LHCN-M2 (cell line): Measurements from ENCODE around the gene PPP2R3A. TPM values are rescaled to one million over a fixed set of nuclear protein-coding genes. Genes with fewer than 3 reads are reported as not detected.
A peak's percentile ranks its signal among the peaks of the same experiment; 100 is the strongest.

ENCODE experiments used
- DNase-seq: peaks from one replicate; pipeline ENCODE4 v3.0.0-alpha.2; 2012; ENCODE audit warnings: low read depth
- total RNA-seq: library from RNA; depleted of rRNA; stranded (reverse); fragments of >200 nt; gene quantifications from 2 replicates; pipeline ENCODE4 v1.2.3, GENCODE V29; 2014

PPP2R3A gene
- total RNA-seq, 1 experiment from 2014 or later, result 15.3 TPM

GRCh38 chr3:135967867-135968266 lies 2.3 kb downstream of the PPP2R3A start:
- DNase-seq, result no peak

DNA sequence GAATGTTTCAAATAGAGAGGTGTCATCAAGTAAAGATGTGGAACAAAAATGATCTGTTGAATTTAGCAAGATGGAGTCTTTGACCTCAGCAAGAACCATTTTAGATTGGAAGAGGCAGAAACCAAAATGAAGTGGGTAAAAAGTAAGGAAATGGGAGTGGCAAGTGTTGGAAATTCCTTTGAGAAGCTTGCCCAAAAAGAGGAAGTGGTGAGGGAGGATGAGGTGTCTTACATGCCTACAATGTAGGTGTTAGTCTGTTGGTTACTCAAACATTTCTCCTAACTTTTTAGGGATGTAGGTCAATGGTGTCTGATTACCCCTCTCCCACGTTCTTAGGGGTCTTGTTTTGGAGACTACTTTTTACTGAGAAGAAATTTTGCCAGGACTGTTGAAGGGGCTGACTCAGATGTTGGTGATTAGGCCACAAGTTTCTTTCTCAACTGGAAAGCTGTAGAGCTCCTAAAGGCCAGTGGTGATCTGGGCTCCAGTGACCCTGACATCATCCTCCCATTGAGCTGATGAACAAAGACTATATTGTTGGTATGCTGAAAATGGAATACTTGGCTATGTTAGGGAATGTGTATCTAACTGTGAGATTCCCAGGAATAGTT lies 5.1 kb downstream of the PPP2R3A start:
- DNase-seq, result peak; percentile 54

GRCh38 chr3:135973841-135974240 lies 8.3 kb downstream of the PPP2R3A start:
- no peak for DNase-seq

DNA sequence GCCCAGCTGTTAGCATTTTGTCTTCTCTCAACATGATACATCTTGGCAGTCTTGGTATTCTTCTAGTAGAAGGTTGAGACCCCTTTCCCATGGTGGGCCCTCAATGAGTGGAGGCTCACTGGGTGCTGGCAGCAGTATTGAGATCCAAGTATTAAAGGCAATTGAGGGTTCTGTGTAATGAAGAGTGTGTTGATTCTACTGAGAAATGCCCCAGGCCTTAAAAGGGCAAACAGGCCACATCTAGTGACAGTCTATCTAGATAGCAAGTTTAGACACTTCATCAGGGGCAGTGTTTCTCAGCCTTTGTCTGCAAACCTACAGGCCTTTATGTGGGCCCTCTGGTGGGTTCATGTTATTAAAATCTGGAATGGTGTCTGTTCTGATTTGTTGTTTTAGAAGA lies 9.5 kb downstream of the PPP2R3A start:
- DNase-seq, result no peak

DNA sequence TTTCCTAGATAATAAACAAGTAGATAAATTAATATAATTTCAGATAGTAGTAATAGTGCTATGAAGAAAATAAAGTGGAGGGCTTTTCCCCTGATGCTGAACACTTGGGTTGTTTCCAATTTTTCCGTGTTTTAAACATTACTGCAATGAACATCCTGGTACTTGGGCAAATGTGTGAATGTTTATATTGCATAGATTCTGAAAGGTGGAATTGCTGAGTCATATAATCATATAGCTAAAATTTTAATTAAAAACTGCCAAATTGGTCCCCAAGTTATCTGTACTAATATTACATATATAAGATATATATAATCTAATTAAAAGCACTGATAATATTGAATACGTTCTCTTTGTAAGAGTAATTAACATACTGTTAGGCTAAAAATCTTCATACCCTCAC lies 10.0 kb downstream of the PPP2R3A start:
- DNase-seq, result no peak

DNA sequence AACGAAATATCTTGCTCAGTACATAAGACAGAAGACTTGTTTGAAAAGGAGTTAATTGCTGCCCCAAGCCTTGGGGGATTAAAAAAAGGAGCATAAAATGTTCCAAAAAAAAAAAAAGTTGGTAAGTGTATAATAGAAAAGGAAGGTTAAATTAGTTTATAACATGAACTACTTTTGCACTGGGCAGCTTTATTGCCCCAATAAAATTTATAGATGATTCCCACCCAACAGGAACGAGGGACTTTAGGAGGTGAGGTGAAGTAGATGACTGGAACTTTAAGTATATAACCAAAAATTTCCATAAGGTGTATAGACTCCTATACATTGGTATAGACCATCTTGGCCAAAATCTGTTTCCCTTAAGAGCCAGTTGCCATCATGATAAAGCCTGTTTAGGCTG lies 14.8 kb downstream of the PPP2R3A start:
- no peak for DNase-seq

GRCh38 chr3:135981701-135982403 lies 16.3 kb downstream of the PPP2R3A start:
- no peak for DNase-seq

- peak; percentile 38 for DNase-seq
Measured at GRCh38 chr3:135982404-135982761, 16.9 kb downstream of the PPP2R3A start.

GRCh38 chr3:135982922-135983581 lies 17.5 kb downstream of the PPP2R3A start:
- peak; percentile 70 for DNase-seq

GRCh38 chr3:135987661-135988060 lies 22.1 kb downstream of the PPP2R3A start:
- DNase-seq, result no peak

DNA sequence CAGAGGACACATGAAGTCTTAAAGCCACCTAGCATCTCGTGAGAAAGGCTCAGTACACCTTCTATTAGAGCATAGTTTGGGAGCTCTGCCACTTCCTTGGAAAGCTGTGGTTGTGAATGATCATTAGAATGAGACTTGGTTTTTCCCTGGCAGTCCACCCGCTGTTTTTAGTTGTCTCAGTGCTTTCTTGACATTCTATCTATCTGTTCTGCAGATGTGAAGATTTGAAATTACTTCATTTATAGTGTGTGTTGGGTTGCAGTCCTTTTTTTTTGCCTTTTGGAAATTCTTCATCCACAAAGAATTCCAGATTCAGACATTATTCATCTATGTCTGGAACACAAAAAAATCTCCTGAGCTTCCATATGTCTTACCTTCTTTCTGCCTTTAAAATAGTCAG lies 23.7 kb downstream of the PPP2R3A start:
- peak; percentile 57 for DNase-seq

DNA sequence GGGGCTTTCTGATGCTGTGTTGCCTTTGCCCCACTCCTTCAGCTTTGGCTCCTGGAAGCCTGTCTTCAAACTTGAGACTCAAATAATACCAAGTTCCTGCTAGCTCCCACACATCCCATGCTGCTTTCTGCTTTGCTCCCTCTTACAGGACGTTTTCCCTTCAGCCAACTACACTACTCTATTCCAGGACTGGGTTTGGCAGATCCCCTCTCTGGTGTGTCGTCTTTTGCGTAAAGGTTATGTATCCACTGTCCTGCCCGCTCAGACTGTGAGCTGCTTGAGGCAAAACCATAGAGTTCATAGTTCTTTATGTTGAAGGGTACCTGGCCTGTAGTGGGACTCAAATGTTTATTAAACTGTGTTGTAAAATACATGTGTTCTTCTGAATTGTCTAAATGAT lies 25.4 kb downstream of the PPP2R3A start:
- no peak for DNase-seq

- DNase-seq, result no peak
Measured at GRCh38 chr3:135991621-135992020, 26.1 kb downstream of the PPP2R3A start.

GRCh38 chr3:135992072-135992471 lies 26.5 kb downstream of the PPP2R3A start:
- DNase-seq, result peak; percentile 85

DNA sequence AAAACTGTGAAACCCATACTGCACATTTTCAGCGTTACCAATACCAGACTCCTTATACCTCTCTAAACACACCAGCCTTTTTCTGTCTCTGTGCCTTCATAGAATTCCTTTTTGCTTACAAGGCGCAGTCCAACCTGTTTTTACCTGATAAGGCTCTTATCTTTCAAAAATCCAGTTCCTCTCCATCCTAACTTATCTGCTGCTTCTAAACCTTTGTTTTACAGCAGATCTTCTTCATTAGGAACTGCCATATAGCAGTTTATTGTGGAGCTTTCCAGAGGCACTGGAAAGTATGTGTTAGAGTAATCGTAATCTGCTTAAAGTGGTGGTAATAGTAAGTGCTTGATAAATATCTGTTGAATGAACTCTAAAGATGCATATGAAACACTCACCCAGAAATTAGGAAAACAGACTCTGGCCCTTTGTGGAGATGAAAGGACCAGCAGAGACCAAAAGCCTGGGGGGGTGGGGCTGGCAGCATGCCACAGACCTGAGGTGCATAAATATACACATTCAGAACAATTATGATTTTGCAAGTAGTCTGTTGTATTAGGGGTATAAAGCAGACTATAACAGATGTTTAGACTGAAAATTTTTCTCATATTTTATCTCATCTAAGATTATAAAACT lies 29.3 kb downstream of the PPP2R3A start:
- no peak for DNase-seq

DNA sequence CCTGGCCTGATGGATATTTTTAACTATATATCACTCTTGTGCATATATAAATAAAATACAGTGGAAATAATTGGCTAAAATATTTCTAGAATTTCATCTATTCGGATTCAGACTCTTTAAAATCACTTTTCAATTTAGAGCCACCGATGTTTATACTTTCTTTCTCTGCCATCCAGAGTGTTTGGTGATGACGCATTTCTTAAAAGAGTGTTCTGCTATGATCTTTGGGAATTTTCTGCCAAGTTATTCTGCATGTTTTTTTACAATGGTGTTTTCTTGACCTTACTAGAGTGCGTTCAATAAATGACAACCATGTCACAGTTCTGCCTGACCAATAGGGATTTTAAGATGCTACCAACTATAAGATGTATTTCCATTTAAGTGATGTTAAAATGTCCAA lies 30.2 kb downstream of the PPP2R3A start:
- DNase-seq, result no peak

DNA sequence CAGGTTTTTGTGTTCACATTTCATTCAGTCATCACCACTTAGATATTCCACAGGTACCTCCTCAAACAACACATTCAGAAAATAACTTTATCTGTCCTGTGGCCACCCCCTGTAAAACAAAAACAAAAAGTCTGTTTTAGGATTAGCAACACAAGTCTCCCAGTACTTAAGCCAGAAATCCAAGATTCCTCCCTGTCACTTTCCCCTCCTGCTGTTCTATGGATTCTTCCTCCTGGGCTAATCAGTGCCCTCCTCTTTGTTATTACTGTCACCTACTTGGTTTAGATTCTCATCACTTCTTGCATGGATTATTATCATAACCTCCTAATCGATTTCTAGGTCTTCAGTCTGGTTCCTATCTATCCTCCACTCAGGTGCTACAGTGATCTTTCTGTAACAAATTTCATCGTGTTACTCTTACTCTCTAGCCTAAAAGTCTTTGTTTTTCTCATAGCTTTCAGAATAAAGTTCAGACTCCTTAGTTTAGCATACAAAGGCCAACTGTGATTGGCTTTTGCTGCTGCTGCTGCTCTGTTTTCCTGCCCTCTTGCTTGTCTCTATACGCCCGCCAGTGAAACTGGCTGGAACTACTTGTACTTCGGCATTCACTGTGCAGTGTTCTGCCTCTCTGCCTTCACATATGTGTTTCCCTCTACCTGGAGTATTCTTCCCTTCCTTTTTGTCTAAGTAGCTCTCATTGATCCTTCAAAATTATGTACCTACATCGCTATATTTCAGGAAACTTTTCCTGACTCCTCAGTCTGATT lies 32.2 kb downstream of the PPP2R3A start:
- no peak for DNase-seq

GRCh38 chr3:136008221-136008620 lies 42.7 kb downstream of the PPP2R3A start:
- DNase-seq, result no peak

DNA sequence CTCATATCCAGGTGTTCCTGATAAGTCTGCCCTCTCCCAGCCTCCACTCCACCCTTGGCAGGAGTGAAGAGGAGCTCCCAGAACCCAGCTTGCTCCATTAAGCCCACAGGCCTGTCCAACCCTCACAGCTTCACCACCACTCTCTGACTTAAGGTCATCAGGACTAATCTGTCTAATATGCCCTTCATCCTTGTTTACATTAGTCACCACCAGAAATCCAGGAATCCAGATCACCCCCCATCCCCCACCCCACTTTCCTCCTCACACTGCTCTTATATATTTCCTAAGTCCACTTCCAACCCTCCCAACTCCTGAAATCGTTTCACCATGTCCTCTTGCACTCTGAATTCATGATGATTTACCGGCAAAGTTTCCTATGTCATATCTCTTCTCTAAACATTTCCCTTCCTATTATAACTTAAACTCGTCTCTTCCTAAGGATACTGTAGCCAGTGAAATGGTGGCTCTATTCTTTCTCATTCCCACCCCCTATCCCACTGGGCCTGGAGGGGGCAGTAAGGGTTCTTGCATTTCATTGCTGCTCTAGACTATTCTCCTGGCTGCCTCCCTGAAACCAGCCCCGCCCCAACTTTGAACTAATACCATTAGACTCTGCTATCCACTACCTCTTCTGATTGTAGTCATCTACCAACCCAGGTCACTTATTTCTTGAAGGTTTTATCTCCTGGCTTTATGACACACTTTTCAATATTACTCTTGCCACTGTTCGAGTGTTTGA lies 43.4 kb downstream of the PPP2R3A start:
- DNase-seq, result no peak

- DNase-seq, result peak; percentile 60
Measured at GRCh38 chr3:136018876-136019275, 53.3 kb downstream of the PPP2R3A start.

DNA sequence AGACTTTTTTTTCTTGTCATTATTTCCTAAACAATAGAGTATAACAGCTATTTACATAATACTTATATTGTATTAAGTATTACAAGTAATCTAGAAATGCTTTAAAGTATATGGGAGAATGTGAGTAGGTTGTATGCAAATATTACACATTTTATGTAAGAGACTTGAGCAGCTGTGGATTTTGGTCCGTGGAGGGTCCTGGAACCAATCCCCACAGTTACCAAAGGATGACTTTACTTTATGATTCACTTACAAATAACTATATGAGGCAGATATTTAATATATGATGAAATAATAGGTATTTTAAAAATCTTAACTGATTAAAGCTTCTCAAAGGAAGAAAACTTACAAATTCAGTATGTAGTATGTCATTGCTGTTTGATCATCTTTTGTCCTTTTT lies 56.3 kb downstream of the PPP2R3A start:
- peak; percentile 25 for DNase-seq
